H1 (cell line): ENCODE data around the gene PLXND1. TPM values are rescaled to one million over a fixed set of nuclear protein-coding genes. Genes with fewer than 3 reads are reported as not detected.

Experiments
- CTCF ChIA-PET: fragments of 300-600 bp; sonication (Branson Sonifier 250); formaldehyde crosslinking; loops from one replicate; lab custom pipeline; 2021; ENCODE audit not compliant: partially characterized antibody; lab: Charles Lee
- POLR2A ChIA-PET: fragments of 300-600 bp; sonication (Branson Sonifier 250); formaldehyde crosslinking; loops from one replicate; lab custom pipeline; 2021; ENCODE audit warnings: inconsistent platforms; ENCODE audit not compliant: partially characterized antibody; lab: Charles Lee
- DNase-seq, 2 experiments: peaks; one replicate each; pipeline versions ENCODE4 v3.0.0 to v3.0.0-alpha.2; 2010 to 2022; ENCODE audit warnings: low spot score in 2 of 2, low read depth in 1 of 2, mixed read lengths in 1 of 2
- FAIRE-seq: peaks from 2 replicates; lab custom pipeline; 2011; peaks lifted over from hg19 to GRCh38; lab: Jason Lieb, UNC
- H2AFZ ChIP-seq: 2 replicates; pipeline ENCODE4 v1.8.1; 2012; ENCODE audit warnings: low read length, inconsistent platforms
- H2AK5ac ChIP-seq: 2 replicates; pipeline ENCODE4 v1.6.1; 2013; ENCODE audit warnings: low read depth, low read length
- H2BK120ac ChIP-seq: replicated peaks from 2 replicates; pipeline ENCODE3; 2013; ENCODE audit warnings: low read depth, low read length, inconsistent platforms
- H2BK12ac ChIP-seq: 2 replicates; pipeline ENCODE4 v1.6.1; 2013; ENCODE audit warnings: low read depth, low read length
- H2BK15ac ChIP-seq: 2 replicates; pipeline ENCODE4 v1.6.1; 2013; ENCODE audit warnings: low read length
- H2BK20ac ChIP-seq: 2 replicates; pipeline ENCODE4 v1.6.1; 2013; ENCODE audit warnings: low read length
- H2BK5ac ChIP-seq: 2 replicates; pipeline ENCODE4 v1.6.1; 2013; ENCODE audit warnings: low read depth, low read length
- H3K14ac ChIP-seq: 2 replicates; pipeline ENCODE4 v1.6.1; 2013; ENCODE audit warnings: inconsistent platforms; ENCODE audit not compliant: insufficient read length
- H3K18ac ChIP-seq: 2 replicates; pipeline ENCODE4 v1.6.1; 2013; ENCODE audit warnings: low read length; ENCODE audit errors: extremely low read depth
- H3K23ac ChIP-seq: 2 replicates; pipeline ENCODE4 v1.6.1; 2013; ENCODE audit warnings: inconsistent platforms; ENCODE audit not compliant: insufficient read length
- H3K23me2 ChIP-seq: 2 replicates; pipeline ENCODE4 v1.6.1; 2013; ENCODE audit warnings: low read depth, low read length
- H3K27ac ChIP-seq: 2 replicates; pipeline ENCODE4 v1.6.1; 2011; ENCODE audit warnings: low read depth, low read length, inconsistent platforms
- H3K27me3 ChIP-seq, 4 experiments: replicated peaks in 1 of 4; 1 replicate in 1 of 4; 2 replicates in 3 of 4; pipeline versions ENCODE4 v1.6.1 to v1.8.1; 2011 to 2013; ENCODE audit warnings: low read length in 3 of 4, mild to moderate bottlenecking in 3 of 4, inconsistent platforms in 2 of 4, mixed read lengths in 2 of 4, moderate library complexity in 1 of 4; ENCODE audit not compliant: control insufficient read depth in 3 of 4, insufficient read depth in 3 of 4; ENCODE audit errors: extremely low read depth in 1 of 4
- H3K36me3 ChIP-seq, 4 experiments: 2 replicates each; pipeline versions ENCODE4 v1.6.1 to v1.8.1; 2011 to 2013; ENCODE audit warnings: mild to moderate bottlenecking in 4 of 4, low read length in 3 of 4, moderate library complexity in 2 of 4, control low read depth in 1 of 4, inconsistent platforms in 1 of 4; ENCODE audit not compliant: insufficient read depth in 4 of 4, control insufficient read depth in 2 of 4
- H3K4ac ChIP-seq: replicated peaks from 2 replicates; pipeline ENCODE3; 2013; ENCODE audit warnings: low read length, low read depth, mixed read lengths, inconsistent platforms; ENCODE audit not compliant: insufficient read length
- H3K4me1 ChIP-seq, 4 experiments: replicated peaks in 1 of 4; 1 replicate in 1 of 4; 2 replicates in 3 of 4; pipeline versions ENCODE4 v1.6.1 to v1.8.1; 2011 to 2013; ENCODE audit warnings: low read length in 3 of 4, inconsistent platforms in 2 of 4, mixed read lengths in 1 of 4; ENCODE audit not compliant: insufficient read depth in 4 of 4, control insufficient read depth in 3 of 4
- H3K4me2 ChIP-seq, 2 experiments: 2 replicates each; pipeline versions ENCODE4 v1.6.1 to v1.8.1; 2011 to 2013; ENCODE audit warnings: low read depth in 2 of 2, low read length in 2 of 2, control low read depth in 1 of 2, inconsistent platforms in 1 of 2, mild to moderate bottlenecking in 1 of 2; ENCODE audit not compliant: insufficient read depth in 1 of 2
- H3K4me3 ChIP-seq, 4 experiments: fragments of 200-600, 300-600 bp in 1 of 4; sonication (generic), shearing (Covaris generic), sonication (Bioruptor Twin) in 1 of 4; 2 replicates each; pipeline versions ENCODE4 v1.5.1 to v1.8.1; 2011 to 2016; ENCODE audit warnings: low read length in 4 of 4, low read depth in 3 of 4, control low read depth in 2 of 4, inconsistent platforms in 2 of 4, mild to moderate bottlenecking in 2 of 4, mixed read lengths in 1 of 4, moderate library complexity in 1 of 4; ENCODE audit not compliant: insufficient read depth in 2 of 4; ENCODE audit errors: extremely low read depth in 1 of 4
- H3K56ac ChIP-seq: replicated peaks from 2 replicates; pipeline ENCODE3; 2013; ENCODE audit warnings: low read depth, mild to moderate bottlenecking, mixed read lengths, low read length, inconsistent platforms; ENCODE audit not compliant: insufficient read length
- H3K79me1 ChIP-seq: 2 replicates; pipeline ENCODE4 v1.6.1; 2013; ENCODE audit warnings: low read depth, low read length, control low read depth
- H3K79me2 ChIP-seq, 2 experiments: 2 replicates each; pipeline versions ENCODE4 v1.6.1 to v1.8.1; 2012 to 2013; ENCODE audit warnings: low read length in 2 of 2, mild to moderate bottlenecking in 2 of 2, inconsistent platforms in 1 of 2; ENCODE audit not compliant: insufficient read depth in 2 of 2, control insufficient read depth in 1 of 2
- H3K9ac ChIP-seq, 4 experiments: replicated peaks in 1 of 4; 1 replicate in 1 of 4; 2 replicates in 3 of 4; pipeline versions ENCODE4 v1.6.1 to v1.8.1; 2011 to 2013; ENCODE audit warnings: low read depth in 3 of 4, low read length in 3 of 4, control low read depth in 2 of 4, mild to moderate bottlenecking in 2 of 4, moderate library complexity in 2 of 4, inconsistent platforms in 1 of 4; ENCODE audit errors: extremely low read depth in 1 of 4
- H3K9me3 ChIP-seq, 2 experiments: 2 replicates each; pipeline versions ENCODE4 v1.6.1 to v1.8.1; 2012 to 2013; ENCODE audit warnings: mild to moderate bottlenecking in 2 of 2, moderate library complexity in 2 of 2, control low read depth in 1 of 2, inconsistent platforms in 1 of 2, low read depth in 1 of 2, low read length in 1 of 2, mixed read lengths in 1 of 2; ENCODE audit not compliant: insufficient read depth in 2 of 2
- H4K20me1 ChIP-seq, 2 experiments: replicated peaks in 1 of 2; 2 replicates each; pipeline versions ENCODE3 to v1.8.1; 2011 to 2013; ENCODE audit warnings: inconsistent platforms in 2 of 2, low read length in 2 of 2, mild to moderate bottlenecking in 1 of 2; ENCODE audit not compliant: insufficient read depth in 2 of 2, control insufficient read depth in 1 of 2
- H4K5ac ChIP-seq: 2 replicates; pipeline ENCODE4 v1.6.1; 2013; ENCODE audit warnings: low read length, low read depth, mixed read lengths, inconsistent platforms; ENCODE audit not compliant: insufficient read length
- H4K8ac ChIP-seq: 2 replicates; pipeline ENCODE4 v1.8.0; 2013; ENCODE audit warnings: mild to moderate bottlenecking, moderate library complexity, low read length, inconsistent platforms; ENCODE audit not compliant: insufficient read depth; ENCODE audit errors: extremely low read depth
- H4K91ac ChIP-seq: replicated peaks from 2 replicates; pipeline ENCODE3; 2013; ENCODE audit warnings: low read length, mixed read lengths, inconsistent platforms; ENCODE audit not compliant: insufficient read length
- NANOG ChIP-seq: IDR thresholded peaks from 2 replicates; pipeline ENCODE4 v1.6.1; 2011; ENCODE audit warnings: low read length, low read depth, mild to moderate bottlenecking, inconsistent platforms; ENCODE audit not compliant: insufficient read depth, poor library complexity, severe bottlenecking
- RBBP5 ChIP-seq: IDR thresholded peaks from 2 replicates; pipeline ENCODE4 v1.7.1; 2012; ENCODE audit warnings: low read depth, mild to moderate bottlenecking, inconsistent platforms, low read length, moderate library complexity, borderline replicate concordance
- whole genome bisulfite sequencing, 2 experiments: shearing (Covaris generic) in 1 of 2; methylation state at CpG; one replicate each; pipeline versions ENCODE4 v1.1.6 to v1.1.7; 2013 to 2015; ENCODE audit warnings: low lambda C conversion rate in 2 of 2, mixed read lengths in 2 of 2, inconsistent platforms in 1 of 2, low coverage in 1 of 2, missing lambda C conversion rate in 1 of 2; ENCODE audit not compliant: insufficient replicate concordance in 2 of 2, insufficient coverage in 1 of 2, insufficient read length in 1 of 2; ENCODE audit errors: extremely low coverage in 1 of 2, missing lambda C conversion rate in 1 of 2; 5-methylcytosine and 5-hydroxymethylcytosine counted together
- polyA plus RNA-seq, 7 experiments: library from polyadenylated mRNA; depleted of rRNA in 3 of 7; stranded (reverse) in 5 of 7; unstranded in 2 of 7; fragments of >200 nt in 5 of 7; fragments of 200-250 nt in 2 of 7; gene quantifications; 1 replicate in 5 of 7; 2 replicates in 1 of 7; 4 replicates in 1 of 7; pipeline versions ENCODE4 v1.2.1 to v1.2.3, GENCODE V29; 2011 to 2013; ENCODE audit warnings: missing spikeins in 2 of 7, mixed read lengths in 2 of 7
- total RNA-seq: library from RNA; stranded (reverse); fragmentation: NEBNext Ultra II Directional; extraction: Animal tissue kit (Norgen Biotek cat#: 25700); gene quantifications from 2 replicates; pipeline ENCODE4 v1.2.1, GENCODE V29; 2021

The PLXND1 gene
- total and polyA plus RNA-seq, 2 of the 8 experiments (the other 6 are each of a cell fraction or from before 2014, with no cell fraction given) = 17.7 to 66.4 TPM

- Histone ChIP-seq H4K20me1 (no peaks in the 10 kb centered on the region), H4K5ac (no peak overlapping the region), H2AFZ (no peak overlapping the region), H3K14ac (no peak overlapping the region), H2BK20ac (no peak overlapping the region), H3K79me2 (no peaks in the 10 kb centered on the region), H3K27ac (no peak overlapping the region), H2BK120ac (no peak overlapping the region), H3K56ac (no peak overlapping the region), H3K4me1 (no peaks in the 10 kb centered on the region; a peak in 1 of 7 replicates), H3K27me3 (no peaks in the 10 kb centered on the region), H3K36me3 (no peaks in the 10 kb centered on the region), H3K18ac (no peak overlapping the region), H3K23me2 (no peaks in the 10 kb centered on the region), H2BK15ac (no peak overlapping the region), H4K8ac (no peak overlapping the region), H4K91ac (no peak overlapping the region), H3K4ac (no peak overlapping the region), H2AK5ac (no peak overlapping the region), H2BK12ac (no peak overlapping the region), H2BK5ac (no peak overlapping the region), H3K4me2 (no peak overlapping the region), H3K4me3 (no peak overlapping the region), H3K79me1 (no peaks in the 10 kb centered on the region), H3K9ac (no peak overlapping the region), H3K23ac (no peak overlapping the region), H3K9me3 (no peaks in the 10 kb centered on the region; a peak in 1 of 4 replicates)
- DNase-seq = no peak
- WGBS, 2 experiments = 83% methylated on average over 3 of the region's 3 CpGs; no CpG with 5 or more reads in 1 of the 2 experiments
- ChIA-PET CTCF (interaction anchor here (0.7 to 1.4 kb wide), 6 partner anchors 10 to 304 kb away, joined by 3 to 10 read pairs (median 4); no protein-coding TSS in a partner anchor), POLR2A (interaction anchor here (1.1 kb wide), 1 partner anchor 10 kb away, joined by 3 read pairs; no protein-coding TSS in a partner anchor)
- no peak for FAIRE-seq
- TF ChIP-seq RBBP5 (no peak), NANOG (no peak)
These were observed 32.0 kb upstream of the PLXND1 start for GRCh38 chr3:129638481-129638880.
